Measurements from ENCODE around the gene FMNL1. TPM values are rescaled to one million over a fixed set of nuclear protein-coding genes. Genes with fewer than 3 reads are reported as not detected.

The FMNL1 gene
- polyA plus RNA-seq, 1 donor (not counting 4 experiments of a cell fraction or from before 2014, with no cell fraction given), result 0.46 TPM

DNA sequence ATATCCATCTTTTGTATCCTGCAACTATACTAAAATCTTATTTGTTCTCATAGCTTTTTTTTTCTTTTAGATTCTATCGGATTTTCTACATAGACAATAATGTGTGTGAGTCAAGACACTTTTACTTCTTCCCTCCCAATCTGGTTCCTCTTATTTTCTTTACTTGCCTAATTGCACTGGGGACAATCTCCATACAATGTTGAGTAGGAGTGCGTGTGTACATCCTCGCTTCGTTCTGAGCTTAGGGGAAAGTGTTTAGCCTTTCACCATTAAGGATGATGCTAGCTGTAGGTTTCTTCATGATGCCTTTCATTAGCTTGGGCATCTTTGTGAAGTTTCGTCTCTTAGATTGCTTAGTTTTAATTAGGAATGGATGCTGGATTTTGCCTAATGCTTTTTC lies 37.3 kb downstream of the FMNL1 start:
- H3K9ac ChIP-seq (ENCODE audit: control insufficient read depth, extremely low read depth, insufficient read depth, low read length), result no peak overlapping the region
- H2AFZ ChIP-seq (ENCODE audit: control insufficient read depth, low read length), result no peak overlapping the region
- no peak for DNase-seq (ENCODE audit: low read depth, low spot score)
- H4K20me1 ChIP-seq (ENCODE audit: control insufficient read depth, extremely low read depth, insufficient read depth, low read length), result no peaks in the 10 kb centered on the region
- no peak overlapping the region for H3K27ac ChIP-seq (ENCODE audit: control insufficient read depth, insufficient read depth, low read length)
- H3K9me1 ChIP-seq (ENCODE audit: control insufficient read depth, extremely low read depth, insufficient read depth, low read length), result no peaks in the 10 kb centered on the region
- H3K4me1 ChIP-seq (ENCODE audit: control insufficient read depth, extremely low read depth, insufficient read depth, low read length), result peaks cover 16% of the 10 kb centered on the region
- no peak overlapping the region for H3K4me2 ChIP-seq (ENCODE audit: control insufficient read depth, extremely low read depth, insufficient read depth, low read depth, low read length)
- no peak for FAIRE-seq
- dilution Hi-C loops (cut with MboI; ENCODE audit: extremely low pct_ligation_motif_present, low sequenced_read_pairs), result no loop called here
- no peaks in the 10 kb centered on the region for H3K79me2 ChIP-seq (ENCODE audit: control insufficient read depth, insufficient read depth, low read length)
- peaks cover 5 to 17% of the 10 kb centered on the region in 2 experiments for H3K36me3 ChIP-seq (ENCODE audit: control insufficient read depth in 2 of 2, extremely low read depth in 1 of 2, insufficient read depth in 2 of 2, low read length in 2 of 2)
- no peaks in the 10 kb centered on the region for H3K9me3 ChIP-seq (ENCODE audit: control insufficient read depth, low read depth, low read length)
- no peak overlapping the region for H3K4me3 ChIP-seq (ENCODE audit: control insufficient read depth in 2 of 3, extremely low read depth in 1 of 3, insufficient read depth in 2 of 3, low read depth in 1 of 3, low read length in 3 of 3)
- H3K27me3 ChIP-seq (ENCODE audit: control insufficient read depth, extremely low read depth, insufficient read depth, low read length), result no peaks in the 10 kb centered on the region
- TF ChIP-seq, protein P1, sequence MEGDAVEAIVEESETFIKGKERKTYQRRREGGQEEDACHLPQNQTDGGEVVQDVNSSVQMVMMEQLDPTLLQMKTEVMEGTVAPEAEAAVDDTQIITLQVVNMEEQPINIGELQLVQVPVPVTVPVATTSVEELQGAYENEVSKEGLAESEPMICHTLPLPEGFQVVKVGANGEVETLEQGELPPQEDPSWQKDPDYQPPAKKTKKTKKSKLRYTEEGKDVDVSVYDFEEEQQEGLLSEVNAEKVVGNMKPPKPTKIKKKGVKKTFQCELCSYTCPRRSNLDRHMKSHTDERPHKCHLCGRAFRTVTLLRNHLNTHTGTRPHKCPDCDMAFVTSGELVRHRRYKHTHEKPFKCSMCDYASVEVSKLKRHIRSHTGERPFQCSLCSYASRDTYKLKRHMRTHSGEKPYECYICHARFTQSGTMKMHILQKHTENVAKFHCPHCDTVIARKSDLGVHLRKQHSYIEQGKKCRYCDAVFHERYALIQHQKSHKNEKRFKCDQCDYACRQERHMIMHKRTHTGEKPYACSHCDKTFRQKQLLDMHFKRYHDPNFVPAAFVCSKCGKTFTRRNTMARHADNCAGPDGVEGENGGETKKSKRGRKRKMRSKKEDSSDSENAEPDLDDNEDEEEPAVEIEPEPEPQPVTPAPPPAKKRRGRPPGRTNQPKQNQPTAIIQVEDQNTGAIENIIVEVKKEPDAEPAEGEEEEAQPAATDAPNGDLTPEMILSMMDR (optimal IDR thresholded peaks at IDR 0.05 in 1 of 3, IDR thresholded peaks at IDR 0.05 in 1 of 3, conservative IDR thresholded peaks at IDR 0.05 in 1 of 3; ENCODE audit: extremely low read depth in 1 of 3, insufficient read depth in 2 of 3, low read length in 3 of 3), result no peak
- no peak for TF ChIP-seq EZH2 (IDR thresholded peaks at IDR 0.05; ENCODE audit: low read length)

DNA sequence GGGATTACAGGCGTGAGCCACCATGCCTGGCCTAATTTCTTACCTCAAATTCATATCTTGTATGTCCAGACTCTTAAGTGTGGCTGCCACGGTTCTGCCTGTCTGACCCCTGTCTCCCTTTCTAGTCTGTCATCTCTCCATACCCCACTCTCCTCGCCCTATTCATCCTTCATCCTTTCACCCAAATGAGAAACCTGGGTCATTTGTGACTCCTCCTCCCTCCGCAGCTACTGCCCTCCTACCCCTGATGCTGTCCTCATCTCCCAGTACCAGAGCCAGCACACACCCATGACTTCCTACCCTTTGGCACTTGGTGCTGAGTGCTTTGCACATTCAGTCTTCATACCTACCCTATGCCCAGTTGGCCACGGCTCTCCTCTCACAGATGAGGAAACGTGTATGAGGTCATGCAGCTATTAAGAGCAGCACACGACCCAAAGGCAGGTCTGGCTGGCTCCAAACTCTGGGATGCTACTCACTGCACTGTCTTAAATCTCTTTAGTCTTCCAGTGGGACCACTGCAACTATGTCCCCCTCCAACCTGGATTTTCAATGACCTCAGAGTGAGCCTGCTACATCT lies 38.6 kb downstream of the FMNL1 start:
- dilution Hi-C loops (cut with MboI; ENCODE audit: extremely low pct_ligation_motif_present, low sequenced_read_pairs), result no loop called here

More for the DNA sequence above, 38.6 kb downstream of the FMNL1 start:
- DNase-seq (ENCODE audit: low read depth, low spot score), result no peak
- H3K27me3 ChIP-seq (ENCODE audit: control insufficient read depth, extremely low read depth, insufficient read depth, low read length), result no peaks in the 10 kb centered on the region
- H3K9ac ChIP-seq (ENCODE audit: control insufficient read depth, extremely low read depth, insufficient read depth, low read length), result no peak overlapping the region
- no peaks in the 10 kb centered on the region for H3K9me1 ChIP-seq (ENCODE audit: control insufficient read depth, extremely low read depth, insufficient read depth, low read length)
- peaks cover 14 to 28% of the 10 kb centered on the region in 2 experiments for H3K36me3 ChIP-seq (ENCODE audit: control insufficient read depth in 2 of 2, extremely low read depth in 1 of 2, insufficient read depth in 2 of 2, low read length in 2 of 2)
- H3K79me2 ChIP-seq (ENCODE audit: control insufficient read depth, insufficient read depth, low read length), result no peaks in the 10 kb centered on the region
- TF ChIP-seq, protein P1 (optimal IDR thresholded peaks at IDR 0.05 in 1 of 3, IDR thresholded peaks at IDR 0.05 in 1 of 3, conservative IDR thresholded peaks at IDR 0.05 in 1 of 3; ENCODE audit: extremely low read depth in 1 of 3, insufficient read depth in 2 of 3, low read length in 3 of 3), result no peak
- TF ChIP-seq EZH2 (IDR thresholded peaks at IDR 0.05; ENCODE audit: low read length), result no peak
- H2AFZ ChIP-seq (ENCODE audit: control insufficient read depth, low read length), result no peak overlapping the region
- H3K9me3 ChIP-seq (ENCODE audit: control insufficient read depth, low read depth, low read length), result no peaks in the 10 kb centered on the region
- peaks cover 3% of the 10 kb centered on the region for H4K20me1 ChIP-seq (ENCODE audit: control insufficient read depth, extremely low read depth, insufficient read depth, low read length)
- H3K4me2 ChIP-seq (ENCODE audit: control insufficient read depth, extremely low read depth, insufficient read depth, low read depth, low read length), result no peak overlapping the region
- no peak overlapping the region for H3K4me3 ChIP-seq (ENCODE audit: control insufficient read depth in 2 of 3, extremely low read depth in 1 of 3, insufficient read depth in 2 of 3, low read depth in 1 of 3, low read length in 3 of 3)
- peak; percentile 26 for FAIRE-seq
- peaks cover 16% of the 10 kb centered on the region for H3K4me1 ChIP-seq (ENCODE audit: control insufficient read depth, extremely low read depth, insufficient read depth, low read length)
- H3K27ac ChIP-seq (ENCODE audit: control insufficient read depth, insufficient read depth, low read length), result no peak overlapping the region
